Measurements from ENCODE around the gene ATXN7L1.
"Not testable (repeated sequence)": the region's sequence is repeated elsewhere in the genome, so short reads cannot be mapped to it uniquely, and the experiment has no call there.

ATXN7L1 gene

DNA sequence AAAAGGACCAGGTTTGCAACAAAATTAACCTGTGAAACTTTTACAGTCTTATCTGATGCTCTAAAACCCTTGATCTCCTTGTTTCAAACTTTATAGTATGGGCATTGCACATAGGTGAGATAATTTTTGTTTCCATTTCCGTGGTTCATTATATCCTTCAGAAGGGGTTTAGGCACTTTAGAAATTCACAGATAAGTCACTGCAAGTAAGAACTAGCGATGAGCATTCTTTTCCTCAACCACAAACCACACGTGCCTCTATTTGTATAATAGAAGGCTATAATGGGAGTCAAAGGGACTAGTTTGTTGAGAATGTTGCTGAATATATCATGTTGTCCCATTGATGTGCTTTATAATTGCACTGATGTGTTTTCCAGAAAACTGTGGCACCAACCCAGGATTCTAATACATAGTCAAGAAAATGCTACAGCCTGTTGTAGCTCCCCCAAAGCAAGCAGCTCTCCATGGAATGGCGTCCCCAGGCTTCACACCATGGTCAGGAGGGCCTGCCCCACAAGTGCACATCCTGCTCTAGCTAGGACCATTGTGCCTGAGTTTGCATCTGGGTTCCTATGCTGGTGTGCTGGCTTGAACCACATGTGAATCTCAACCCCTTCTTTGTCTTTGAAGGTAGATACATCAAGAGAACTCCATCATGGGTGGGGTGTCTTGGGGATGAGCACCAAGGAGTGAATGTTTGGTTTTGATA, 14.0 kb upstream of the ATXN7L1 start:
- peak; percentile 51 for DNase-seq

DNA sequence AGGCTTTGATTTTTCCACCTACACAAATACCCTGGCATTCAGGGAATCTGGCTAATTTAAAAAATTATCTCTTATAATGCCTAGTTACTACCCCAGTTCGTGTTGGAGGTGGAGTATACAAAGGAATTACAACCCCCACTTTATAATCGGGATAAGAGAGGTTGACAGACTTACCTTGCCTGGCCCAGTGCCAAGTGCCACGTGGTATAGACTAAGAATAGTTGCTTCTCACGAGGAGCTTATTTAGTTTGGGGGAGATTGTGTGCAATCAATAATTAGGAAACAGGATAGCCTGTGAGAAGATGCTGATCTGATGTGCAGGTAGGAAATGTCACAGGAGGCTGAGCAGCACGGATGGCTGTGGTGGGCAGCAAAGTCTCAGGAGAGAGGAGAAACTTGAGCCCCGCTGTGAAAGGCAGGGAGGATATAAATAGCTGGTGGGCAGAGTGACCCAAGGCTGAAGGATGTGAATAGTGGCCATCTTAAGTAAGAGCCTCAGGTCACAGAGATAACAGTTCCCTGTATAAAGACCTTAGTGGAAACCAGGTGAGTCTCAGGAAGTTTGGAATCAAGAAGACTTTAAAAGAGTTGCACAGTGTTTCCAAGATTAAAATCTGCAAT, 11.3 kb upstream of the ATXN7L1 start:
- DNase-seq, result no peak

DNA sequence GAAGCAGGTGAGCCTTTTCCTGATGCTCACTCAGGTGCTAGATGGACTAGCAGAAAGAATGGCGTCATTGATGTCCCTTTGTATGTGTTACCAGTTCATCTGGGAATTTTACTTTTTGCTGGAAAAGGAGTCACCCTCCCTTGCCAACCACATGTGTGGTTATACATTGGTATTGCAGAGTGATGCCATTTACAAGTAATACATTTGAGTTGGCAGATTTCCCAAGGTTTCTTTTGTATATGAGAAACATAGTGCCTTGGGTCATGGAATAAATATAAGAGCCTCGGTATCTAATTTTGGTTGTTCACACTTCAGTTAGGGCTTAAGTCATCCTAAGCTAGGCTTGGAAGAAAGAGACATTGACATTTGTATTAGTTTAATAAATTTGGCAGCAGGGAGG, 10.4 kb upstream of the ATXN7L1 start:
- DNase-seq, result no peak

DNA sequence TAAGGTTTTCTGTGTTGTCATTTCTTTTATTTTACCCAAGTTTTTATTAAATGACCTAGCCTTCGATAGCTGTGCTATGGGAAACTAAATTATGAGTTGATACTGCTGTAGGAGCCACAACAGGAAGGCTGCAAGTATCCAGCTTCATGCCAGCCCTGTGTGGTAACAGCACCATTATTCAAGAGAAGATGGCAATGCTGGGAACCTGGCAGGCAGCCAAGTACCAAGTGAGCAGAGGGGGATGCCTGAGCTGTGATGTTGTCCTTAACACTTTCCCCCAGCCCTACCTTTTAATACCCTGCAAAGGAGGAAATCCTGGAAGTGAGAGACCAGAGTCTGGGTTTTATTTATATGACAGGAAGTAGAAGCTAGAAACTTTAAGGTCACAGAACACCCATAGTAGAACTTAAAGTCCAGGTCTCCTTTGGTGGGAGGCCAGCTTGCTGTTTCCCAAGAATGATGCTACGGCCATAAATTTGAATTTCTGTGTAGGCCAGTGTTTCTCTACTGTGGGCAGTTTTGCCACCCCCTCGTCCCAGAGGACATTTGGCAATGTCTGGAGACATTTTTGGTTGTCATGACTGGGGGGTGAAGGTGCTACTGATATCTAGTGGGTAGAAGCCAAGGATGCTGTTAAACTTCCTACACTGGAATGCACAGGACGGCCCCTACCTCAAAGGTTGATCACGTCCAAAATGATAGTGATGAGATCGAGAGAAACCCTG, 9.2 kb upstream of the ATXN7L1 start:
- DNase-seq, result no peak

DNA sequence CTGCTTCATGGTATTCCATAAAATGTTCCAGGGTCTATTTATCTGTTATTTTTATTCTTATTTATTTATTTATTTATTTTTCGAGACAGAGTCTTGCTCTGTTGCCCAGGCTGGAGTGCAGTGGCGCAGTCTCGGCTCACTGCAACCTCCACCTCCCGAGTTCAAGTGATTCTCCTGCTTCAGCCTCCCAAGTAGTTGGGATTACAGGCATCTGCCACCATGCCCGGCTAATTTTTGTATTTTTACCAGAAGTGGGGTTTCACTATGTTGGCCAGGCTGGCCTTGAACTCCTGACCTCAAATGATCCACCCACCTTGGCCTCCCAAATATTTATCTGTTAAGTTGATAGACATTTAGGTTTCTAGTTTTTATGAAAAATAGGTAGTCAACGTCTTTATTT, 6.8 kb upstream of the ATXN7L1 start:
- not testable (repeated sequence) for DNase-seq

DNA sequence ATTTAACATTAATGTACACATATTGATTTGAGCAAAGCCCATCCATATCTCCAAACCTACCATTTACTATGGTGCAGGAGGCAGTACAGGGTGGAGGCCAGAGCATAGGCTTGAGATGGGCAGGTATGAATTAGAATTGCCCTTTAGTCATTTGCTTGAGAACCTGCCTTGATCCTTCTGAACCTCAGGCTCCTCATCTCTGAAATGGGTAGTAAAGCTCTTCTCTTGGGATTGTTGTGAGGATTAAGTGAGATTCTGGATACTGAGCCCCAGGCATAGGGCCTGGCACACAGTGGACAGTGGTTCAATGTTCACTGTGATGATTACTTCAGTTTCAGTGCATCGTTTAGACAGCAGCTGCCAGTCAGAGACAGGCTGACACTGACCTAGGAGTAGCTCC, 5.0 kb upstream of the ATXN7L1 start:
- no peak for DNase-seq

DNA sequence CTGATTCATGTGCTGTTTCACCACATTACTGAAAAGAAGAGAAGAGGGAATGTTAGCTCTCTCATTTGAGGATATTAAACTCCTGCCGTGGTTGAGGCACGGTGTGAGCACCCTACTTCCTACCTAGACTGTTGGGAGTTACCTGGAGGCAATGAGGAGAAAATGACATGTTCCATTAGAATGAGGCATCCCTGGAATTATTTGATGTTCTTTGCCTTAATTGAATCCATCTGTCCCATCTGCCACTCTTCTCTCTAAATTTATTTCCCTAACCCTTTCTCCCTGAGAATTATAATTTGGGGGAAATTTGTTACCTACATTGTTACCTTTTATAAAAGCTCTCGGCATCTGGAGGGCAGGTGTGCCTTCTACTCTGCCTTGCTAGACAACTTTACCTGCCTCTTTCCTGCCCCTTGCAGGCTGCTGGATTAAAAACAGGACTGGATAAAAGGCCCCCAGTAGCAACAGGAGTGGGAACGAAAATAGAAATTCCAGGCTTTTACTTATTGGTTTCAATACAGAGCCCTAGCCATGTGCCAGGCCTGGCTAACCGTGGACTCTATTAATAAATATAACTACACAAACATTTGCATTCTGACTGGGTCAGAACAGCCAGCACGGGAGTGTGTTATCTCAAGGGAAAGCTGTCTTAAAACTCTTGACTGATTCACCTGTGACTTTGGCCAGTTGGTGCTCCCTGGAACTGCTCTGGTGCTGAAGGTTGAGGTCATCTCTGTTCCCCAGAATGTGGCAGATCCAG, 4.4 kb upstream of the ATXN7L1 start:
- DNase-seq, result no peak

DNA sequence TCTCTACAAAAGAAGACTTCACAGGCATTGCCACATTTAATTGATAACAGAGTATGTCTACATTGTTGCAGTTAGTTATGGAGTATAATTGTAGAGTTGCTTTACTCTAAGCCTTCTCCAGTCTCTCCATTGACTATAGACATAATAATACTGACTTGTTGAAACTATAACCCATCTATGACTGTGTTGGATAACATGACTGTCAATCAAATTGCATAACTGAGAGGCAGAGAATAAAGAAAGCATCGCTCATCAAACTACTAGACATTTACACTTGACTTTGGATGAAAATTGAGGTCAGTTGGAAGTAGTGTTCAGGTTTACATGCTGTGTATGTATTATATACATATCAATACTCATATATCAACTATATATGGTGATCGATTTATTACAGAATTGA, 3.4 kb upstream of the ATXN7L1 start:
- no peak for DNase-seq

DNA sequence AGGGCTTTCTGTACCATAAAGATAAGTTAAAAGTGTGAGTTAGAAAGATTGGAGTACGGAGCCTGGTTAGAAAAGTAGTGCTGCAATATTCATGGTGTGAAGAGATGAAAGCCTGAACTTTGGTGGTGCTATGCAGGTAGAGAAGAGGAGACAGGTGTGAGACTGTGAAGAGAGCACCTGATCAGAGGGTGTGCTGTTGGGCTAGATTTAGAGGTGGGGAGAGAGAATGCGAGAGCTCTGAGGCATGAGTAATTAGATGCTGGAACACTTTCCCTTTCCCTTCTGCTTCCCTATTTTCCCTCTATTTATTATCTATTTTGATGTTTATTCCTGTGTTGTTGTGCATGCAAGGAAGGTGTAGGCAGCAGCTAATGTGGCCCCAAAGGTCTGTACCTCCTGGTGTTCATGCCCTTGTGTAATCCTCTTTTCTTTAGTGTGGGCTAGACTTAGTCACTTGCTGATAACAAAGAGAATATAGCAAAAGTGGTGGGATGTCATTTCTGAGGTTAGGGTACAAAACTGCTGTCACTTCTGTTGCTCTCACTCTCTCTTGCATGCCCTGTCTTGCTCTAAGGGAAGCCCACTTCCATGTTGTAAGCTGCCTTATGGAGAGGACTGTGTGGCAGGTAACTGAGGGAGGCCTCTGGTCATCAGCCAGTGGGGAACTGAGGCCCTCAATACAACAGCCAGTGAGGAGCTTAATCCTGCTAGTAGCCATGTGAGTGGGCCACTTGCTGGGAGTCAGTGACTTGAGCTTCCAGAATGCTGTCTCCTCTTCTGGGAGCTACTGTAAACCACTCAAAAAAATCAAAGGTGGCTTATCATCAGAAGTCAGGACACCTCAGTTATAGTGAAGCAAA, 2.6 kb upstream of the ATXN7L1 start:
- DNase-seq, result no peak

DNA sequence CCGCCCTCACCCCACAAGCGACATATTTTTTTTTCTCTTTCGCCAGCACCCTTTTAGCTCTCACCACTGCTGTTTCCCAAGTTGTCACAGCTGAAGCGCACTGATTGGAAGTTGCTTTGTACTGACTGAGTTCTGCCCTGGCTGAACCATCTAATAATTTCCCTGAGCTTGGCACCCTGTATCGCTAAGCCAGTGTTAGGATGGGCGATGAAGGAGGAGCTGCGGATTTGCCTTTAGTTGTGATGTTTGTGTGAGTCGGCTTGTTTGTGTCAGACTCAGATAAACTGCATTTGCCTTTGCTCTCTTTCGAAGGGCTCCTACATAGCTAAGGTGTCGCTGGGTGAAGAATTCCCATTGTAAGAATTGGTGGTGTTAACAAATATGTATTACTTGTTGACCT, 1.3 kb upstream of the ATXN7L1 start:
- DNase-seq, result no peak

DNA sequence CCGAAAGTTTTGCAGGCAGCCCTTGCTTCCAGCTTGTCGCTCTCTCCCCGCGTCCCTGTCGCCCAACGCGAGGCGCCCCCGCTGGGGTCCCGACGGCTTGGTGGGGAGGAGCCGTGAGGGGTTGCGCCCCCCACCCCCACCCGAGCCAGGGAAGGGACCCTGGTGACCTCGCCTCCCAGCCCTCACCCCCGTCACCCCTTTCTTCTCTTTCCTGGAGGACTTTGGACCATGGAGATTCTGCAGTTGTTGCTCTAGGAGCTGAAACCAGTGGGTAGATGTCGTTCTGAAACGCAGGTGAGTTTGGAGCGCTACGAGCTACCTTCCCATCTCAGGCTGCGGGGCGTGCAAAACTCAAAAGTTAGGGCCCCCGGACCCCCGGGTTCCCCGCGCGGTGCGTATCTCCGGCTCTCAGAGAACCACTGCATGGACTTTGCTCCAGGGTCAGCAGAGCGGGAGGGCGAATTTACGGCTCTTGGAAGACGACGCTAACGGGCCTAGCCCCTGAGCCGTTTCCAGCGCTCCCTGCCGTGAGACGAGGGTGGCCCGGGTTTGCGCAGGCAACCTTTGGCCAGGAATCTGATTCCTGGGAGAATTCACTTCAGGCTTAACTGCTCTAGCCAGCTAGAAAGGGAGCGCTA, 684 bp upstream of the ATXN7L1 start:
- DNase-seq, result peak; percentile 33

DNA sequence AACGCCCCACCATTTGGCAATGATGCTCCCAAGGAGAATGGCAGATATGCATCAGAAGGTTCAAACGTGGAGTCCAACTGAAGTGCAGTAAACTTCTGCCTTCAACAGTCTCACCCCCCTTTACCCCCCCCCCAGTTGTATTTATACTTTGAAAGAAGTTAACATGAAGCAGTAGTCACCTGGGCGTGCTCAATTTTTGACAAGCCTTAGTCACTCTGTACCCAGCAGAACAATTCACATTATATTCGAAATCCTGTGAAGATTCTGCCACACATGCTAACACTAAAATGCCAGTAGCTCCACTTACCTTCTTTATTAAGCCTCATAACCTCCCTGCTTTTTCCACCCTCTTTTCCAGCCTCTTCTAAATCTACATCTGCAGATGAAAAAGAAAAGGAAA, 894 bp downstream of the ATXN7L1 start:
- no peak for DNase-seq

DNA sequence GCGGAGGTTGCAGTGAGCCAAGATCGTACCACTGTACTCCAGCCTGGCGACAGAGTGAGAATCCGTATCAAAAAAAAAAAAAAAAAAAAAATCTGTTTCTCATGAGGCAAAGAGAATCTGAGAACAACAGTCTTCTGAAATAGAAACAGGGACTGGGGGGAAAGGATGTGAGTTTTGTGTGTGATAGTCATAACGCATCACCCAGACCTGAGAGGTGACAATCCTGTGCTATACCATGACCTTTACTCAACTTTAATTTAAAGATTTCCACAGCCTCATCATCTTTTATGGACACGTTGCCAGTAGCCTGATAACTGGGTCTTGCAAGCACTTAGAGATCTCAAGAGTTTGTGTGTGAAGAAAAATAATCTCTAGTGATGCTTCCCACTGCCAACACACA, 2.3 kb downstream of the ATXN7L1 start:
- no peak for DNase-seq

DNA sequence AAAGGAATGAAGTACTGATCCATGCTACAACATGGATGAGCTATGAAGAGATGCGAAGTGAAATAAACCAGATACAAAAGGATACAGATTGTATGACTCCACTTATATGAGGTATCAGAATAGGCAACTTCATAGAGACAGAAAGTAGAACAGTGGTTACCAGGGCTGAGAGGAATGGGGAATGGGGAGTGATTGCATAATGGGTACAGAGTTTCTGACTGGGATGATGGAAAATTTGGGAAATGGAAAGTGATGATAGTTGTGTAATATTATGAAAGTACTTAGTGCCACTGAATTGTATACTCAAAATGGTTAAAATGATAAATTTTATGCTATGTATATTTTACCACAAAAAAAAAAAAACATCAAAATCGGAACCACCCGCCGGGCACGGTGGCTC, 3.9 kb downstream of the ATXN7L1 start:
- no peak for DNase-seq

DNA sequence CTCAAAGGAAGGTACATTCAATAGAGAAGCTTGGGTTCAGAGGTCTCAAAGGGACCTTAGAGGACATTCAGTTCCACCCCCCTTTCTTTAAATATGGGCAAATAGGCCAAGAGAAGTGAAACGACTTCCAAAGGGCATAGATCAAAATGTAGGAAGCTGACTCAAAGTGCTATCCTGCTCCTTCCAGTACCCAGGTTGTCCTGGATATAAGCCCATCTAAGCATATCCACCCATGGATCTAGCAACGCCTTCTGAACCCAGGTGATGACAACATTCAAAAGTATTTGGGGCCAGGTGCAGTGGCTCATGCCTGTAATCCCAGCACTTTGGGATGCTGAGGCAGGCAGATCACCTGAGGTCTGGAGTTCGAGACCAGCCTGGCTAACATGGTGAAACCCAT, 5.3 kb downstream of the ATXN7L1 start:
- no peak for DNase-seq

DNA sequence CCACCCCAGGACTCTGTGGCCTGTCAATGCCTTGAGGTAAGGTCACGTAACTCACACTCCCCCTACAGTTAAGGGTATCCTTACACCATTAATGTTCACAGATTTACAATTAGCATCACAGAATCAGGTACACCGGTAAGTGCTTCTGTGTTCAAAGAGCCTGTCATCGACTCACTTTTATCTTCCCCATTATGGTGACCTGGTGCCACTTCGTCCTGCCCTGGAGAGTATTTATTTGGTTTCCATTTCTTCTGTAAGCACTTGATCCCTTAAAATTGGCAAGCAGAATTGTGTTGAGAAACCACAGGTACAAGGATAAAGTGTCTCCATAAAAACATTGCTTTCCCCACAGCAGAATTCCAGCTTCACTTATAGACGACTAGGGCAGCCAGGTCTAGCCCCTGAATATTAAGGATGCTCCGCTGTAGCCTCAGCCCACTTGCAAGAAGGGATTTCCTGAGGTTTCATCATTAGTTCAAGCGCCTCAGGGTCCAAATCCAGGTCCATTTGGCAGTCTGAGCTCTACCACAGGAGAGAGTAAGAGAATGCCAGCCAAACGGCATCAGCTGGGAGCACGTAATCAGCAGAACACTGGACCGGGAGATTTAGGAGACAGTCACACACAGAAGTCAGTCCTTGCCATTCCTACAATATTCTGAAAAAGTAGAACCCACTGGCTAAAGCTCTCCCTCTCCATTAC, 10.1 kb downstream of the ATXN7L1 start:
- DNase-seq, result no peak

DNA sequence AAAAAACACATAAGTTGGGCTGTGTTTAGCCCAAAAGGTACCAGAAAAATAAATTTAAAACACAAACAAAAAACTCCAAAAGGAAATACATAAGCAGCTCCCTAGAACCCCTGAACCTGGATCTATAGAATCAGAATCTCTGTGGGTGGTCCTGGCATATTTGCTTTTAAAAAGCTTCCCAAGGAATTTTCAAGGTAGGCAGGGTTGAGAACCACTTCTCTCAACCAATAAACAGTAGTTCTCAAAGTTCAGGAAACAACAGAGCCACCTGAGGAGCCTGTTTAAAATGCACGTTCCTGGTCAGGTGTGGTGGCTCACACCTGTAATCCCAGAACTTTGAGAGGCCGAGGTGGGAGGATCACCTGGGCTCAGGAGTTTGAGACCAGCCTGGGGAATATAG, 12.5 kb downstream of the ATXN7L1 start:
- no peak for DNase-seq

DNA sequence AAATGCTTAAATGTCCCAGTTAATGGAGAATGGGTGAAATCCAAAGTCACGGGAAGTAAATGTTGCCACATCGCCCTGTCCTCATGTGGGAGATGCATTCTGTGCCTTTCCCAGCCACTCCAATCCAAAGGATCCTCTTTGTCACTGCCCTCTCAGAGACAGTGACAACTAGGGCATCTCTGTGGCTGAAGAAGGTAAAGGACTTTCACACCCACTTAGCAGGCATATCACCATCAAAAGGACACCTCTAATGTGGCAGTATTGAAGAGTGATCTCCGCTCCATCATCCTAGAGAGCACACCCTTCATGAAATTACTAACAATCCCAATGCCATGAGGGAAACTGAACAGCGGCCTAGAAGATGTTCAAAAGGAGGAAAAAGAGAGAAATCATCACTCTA, 13.6 kb downstream of the ATXN7L1 start:
- DNase-seq, result no peak

DNA sequence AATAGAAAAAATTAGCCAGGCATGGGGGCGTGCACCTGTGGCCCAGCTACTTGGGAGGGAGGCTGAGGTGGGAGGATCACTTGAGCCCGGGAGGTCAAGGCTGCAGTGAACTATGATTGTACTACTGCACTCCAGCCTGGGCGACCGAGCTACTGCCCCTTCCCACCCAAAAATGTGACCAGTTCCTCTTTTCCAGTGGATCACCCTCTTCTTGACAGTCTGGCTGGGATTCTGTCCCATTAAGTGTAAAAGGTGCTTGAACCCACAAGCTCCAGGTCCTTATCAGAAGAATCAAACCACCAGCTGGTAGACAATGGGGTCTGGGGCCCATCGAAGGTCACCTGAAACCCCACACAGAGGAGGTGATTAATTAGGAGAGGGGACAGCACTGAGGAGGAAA, 14.1 kb downstream of the ATXN7L1 start:
- no peak for DNase-seq

DNA sequence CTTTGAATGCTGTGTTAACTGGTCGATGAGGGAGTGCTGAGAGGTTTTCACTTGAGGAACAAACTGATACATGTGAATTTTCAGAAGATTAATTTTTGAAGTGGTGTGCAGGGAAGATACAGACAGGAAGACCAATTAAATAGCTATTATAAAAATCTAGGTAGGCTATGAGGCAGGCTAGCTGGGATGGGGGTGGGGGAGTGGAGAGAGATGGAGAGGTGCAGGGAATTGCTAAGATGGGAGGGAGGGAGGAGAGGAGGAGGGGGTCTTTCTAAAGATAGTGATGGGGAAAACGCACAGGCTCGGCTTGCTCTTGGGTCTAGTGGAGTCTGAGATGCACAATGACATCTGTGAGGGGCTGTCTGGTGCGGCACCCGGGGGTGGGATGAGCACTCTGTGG, 15.2 kb downstream of the ATXN7L1 start:
- DNase-seq, result no peak

DNA sequence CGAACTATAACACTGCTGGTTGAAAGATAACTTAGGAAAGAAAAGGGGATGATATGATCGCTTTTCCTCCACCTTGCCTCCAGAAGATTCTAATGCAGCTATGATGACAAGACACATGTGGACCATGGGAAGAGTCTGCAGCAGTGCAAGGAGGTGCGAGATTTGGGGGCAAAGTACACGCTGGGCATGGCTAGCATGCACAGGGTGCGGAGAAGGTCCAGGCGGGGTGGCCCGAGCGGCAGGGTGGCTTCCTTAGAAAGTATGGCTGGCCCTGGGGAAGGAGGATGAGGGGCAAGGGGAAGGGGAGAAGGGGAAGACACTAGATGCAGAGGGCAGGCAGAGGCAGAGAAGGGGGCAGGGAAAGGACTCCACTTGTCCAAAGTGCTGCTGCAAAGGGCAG, 15.6 kb downstream of the ATXN7L1 start:
- DNase-seq, result no peak

All from stimulated activated CD8-positive, alpha-beta memory T cell treated with anti-CD3 and anti-CD28 coated beads, Interleukin-4, amount 100 ng/mL, for 48 hours (primary cell).